Effector memory CD8-positive, alpha-beta T cell (primary cell): ENCODE results near the gene BASP1.

Experiments used
- ATAC-seq: fragments of 150-1000 bp; cut with Tn5 transposase; replicated peaks from 2 replicates; pipeline ENCODE4 v1.10.0; 2021; ENCODE audit warnings: mild to moderate bottlenecking, moderate library complexity
- DNase-seq, 3 experiments: peaks; one replicate each; pipeline ENCODE4 v3.0.0; 2021
- H3K27ac Mint-ChIP-seq, 2 donors: one replicate each; pipeline ENCODE4 v1.8.0; 2022; ENCODE audit warnings: mild to moderate bottlenecking in 2 of 2, mixed read lengths in 2 of 2, moderate library complexity in 2 of 2
- H3K27me3 Mint-ChIP-seq, 2 donors: one replicate each; pipeline ENCODE4 v1.8.0; 2022; ENCODE audit warnings: mixed read lengths in 2 of 2
- H3K36me3 Mint-ChIP-seq: one replicate; pipeline ENCODE4 v1.8.0; 2022; ENCODE audit warnings: mild to moderate bottlenecking, moderate library complexity, mixed read lengths; ENCODE audit not compliant: insufficient read depth
- H3K4me1 Mint-ChIP-seq, 2 donors: one replicate each; pipeline ENCODE4 v1.8.0; 2022; ENCODE audit warnings: low read depth in 2 of 2, mixed read lengths in 2 of 2
- H3K4me3 Mint-ChIP-seq, 2 donors: one replicate each; pipeline ENCODE4 v1.8.0; 2022; ENCODE audit warnings: mild to moderate bottlenecking in 2 of 2, mixed read lengths in 2 of 2, moderate library complexity in 2 of 2
- H3K9me3 Mint-ChIP-seq, 2 donors: one replicate each; pipeline ENCODE4 v1.8.0; 2022; ENCODE audit warnings: mixed read lengths in 2 of 2

Gene BASP1

DNA sequence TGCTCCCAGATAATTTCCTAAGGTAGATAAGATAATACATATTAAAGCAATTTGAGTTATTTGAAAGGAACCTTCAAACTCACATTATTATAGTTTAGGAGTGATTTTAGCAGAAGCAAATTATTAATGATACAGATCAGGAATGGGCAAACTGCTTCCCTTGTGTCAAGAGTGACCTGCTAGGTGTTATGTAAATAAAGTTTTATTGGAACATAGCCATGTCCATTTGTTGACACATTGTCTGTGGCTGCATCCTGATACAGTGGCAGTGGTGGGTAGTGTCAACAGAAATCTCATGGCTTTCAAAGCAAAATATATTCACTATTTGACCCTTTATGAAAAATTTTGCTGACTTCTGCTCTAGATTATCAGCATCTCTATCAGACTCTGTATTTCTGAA, 11.4 kb upstream of the BASP1 start:
- Mint-ChIP-seq H3K4me3 (no peak overlapping the region), H3K4me1 (no peaks in the 10 kb centered on the region), H3K36me3 (no peaks in the 10 kb centered on the region), H3K27ac (no peak overlapping the region), H3K9me3 (peaks cover 4 to 6% of the 10 kb centered on the region in 2 donors), H3K27me3 (no peaks in the 10 kb centered on the region)
- no peak for DNase-seq
- no peak for ATAC-seq

DNA sequence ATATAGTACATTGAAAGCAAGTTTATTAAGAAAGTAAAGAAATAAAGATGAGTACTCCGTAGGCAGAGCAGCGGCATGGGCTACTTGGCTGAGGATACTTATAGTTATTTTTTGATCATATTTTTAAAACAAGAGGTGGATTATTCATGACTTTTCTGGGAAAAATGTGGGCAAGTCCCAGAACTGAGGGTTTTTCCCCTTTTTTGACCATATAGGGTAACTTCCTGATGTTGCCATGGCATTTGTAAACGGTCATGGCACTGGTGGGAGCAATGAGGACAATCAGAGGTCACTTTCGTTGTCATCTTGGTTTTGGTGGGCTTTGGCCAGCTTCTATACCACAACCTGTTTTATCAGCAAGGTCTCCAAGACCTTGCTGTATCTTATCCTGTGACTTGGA, 5.2 kb upstream of the BASP1 start:
- Mint-ChIP-seq H3K4me1 (no peaks in the 10 kb centered on the region), H3K27ac (no peak overlapping the region), H3K27me3 (peaks cover 13 to 16% of the 10 kb centered on the region in 2 donors), H3K36me3 (no peaks in the 10 kb centered on the region), H3K9me3 (peaks cover 2 to 6% of the 10 kb centered on the region in 2 donors), H3K4me3 (no peak overlapping the region)
- ATAC-seq, result no peak
- no peak for DNase-seq

GRCh38 chr5:17212996-17213395, 4.4 kb upstream of the BASP1 start:
- H3K4me3 Mint-ChIP-seq, result no peak overlapping the region
- ATAC-seq (no peak), DNase-seq (no peak)
- H3K36me3 Mint-ChIP-seq, result no peaks in the 10 kb centered on the region
- no peaks in the 10 kb centered on the region for H3K4me1 Mint-ChIP-seq
- peaks cover 2 to 6% of the 10 kb centered on the region in 2 donors for H3K9me3 Mint-ChIP-seq
- H3K27ac Mint-ChIP-seq, result no peak overlapping the region
- peaks cover 13 to 16% of the 10 kb centered on the region in 2 donors for H3K27me3 Mint-ChIP-seq

GRCh38 chr5:17213938-17214337, 3.5 kb upstream of the BASP1 start:
- Mint-ChIP-seq H3K27ac (no peak overlapping the region), H3K9me3 (peaks cover 2 to 4% of the 10 kb centered on the region in 2 donors), H3K36me3 (no peaks in the 10 kb centered on the region), H3K27me3 (peaks cover 19% of the 10 kb centered on the region in 2 donors), H3K4me1 (no peaks in the 10 kb centered on the region), H3K4me3 (no peak overlapping the region)
- ATAC-seq, result no peak
- DNase-seq, result no peak

- Mint-ChIP-seq H3K4me3 (no peak overlapping the region), H3K4me1 (no peaks in the 10 kb centered on the region), H3K27me3 (peaks cover 25 to 28% of the 10 kb centered on the region in 2 donors), H3K9me3 (peaks cover 0 to 4% of the 10 kb centered on the region in 2 donors), H3K27ac (no peak overlapping the region), H3K36me3 (no peaks in the 10 kb centered on the region)
- DNase-seq (no peak), ATAC-seq (no peak)
Measured at GRCh38 chr5:17214893-17215292, 2.5 kb upstream of the BASP1 start.

- H3K27ac Mint-ChIP-seq, result no peak overlapping the region
- DNase-seq (no peak), ATAC-seq (no peak)
- peaks cover 25 to 33% of the 10 kb centered on the region in 2 donors for H3K27me3 Mint-ChIP-seq
- H3K36me3 Mint-ChIP-seq, result no peaks in the 10 kb centered on the region
- no peak overlapping the region for H3K4me3 Mint-ChIP-seq
- no peaks in the 10 kb centered on the region for H3K4me1 Mint-ChIP-seq
- peaks cover 0 to 4% of the 10 kb centered on the region in 2 donors for H3K9me3 Mint-ChIP-seq
Measured at GRCh38 chr5:17215361-17215760, 2.1 kb upstream of the BASP1 start.

DNA sequence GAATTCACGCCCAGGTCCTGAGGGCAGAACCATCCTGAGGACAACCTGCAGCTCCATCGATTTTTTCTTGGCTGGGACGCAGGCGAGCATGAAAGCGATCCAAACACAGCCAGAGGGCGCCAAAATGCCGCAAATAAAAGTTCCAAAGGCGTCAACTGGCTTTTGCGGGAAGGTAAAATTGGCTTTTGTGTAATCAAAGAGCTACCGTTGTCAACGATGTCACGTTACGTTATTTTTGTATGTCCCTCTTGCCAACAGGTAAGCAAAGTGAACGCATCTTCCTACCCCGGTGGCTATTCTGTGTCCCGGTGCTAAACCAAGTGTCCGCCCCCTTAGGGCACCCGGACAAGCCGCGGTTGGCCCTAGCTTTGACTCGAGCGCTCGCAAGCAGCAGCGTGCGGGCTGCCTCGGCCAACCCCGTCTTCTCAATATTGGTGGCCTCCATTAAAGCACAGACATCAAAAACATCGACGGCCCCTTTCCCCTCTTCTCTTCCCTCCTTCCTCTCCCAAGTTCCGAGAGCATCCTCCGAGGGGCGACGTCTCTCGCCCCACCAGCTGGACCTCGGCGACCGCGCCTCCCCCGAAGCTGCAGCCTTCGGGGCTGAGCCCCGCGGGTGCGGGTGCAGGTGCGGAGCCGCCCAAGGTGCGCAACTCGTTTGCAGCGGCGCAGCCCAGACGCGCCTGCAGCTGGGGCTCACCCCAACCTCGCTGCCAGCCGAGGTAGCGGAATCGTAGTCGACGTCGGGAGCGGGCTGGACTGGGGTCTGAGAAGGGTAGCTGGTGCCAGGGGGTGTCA, 1.1 kb upstream of the BASP1 start:
- H3K27me3 Mint-ChIP-seq, result peaks cover 25 to 34% of the 10 kb centered on the region in 2 donors
- ATAC-seq, result peak; percentile 24
- no peak for DNase-seq
- no peaks in the 10 kb centered on the region for H3K4me1 Mint-ChIP-seq
- no peak overlapping the region for H3K27ac Mint-ChIP-seq
- peaks cover 0 to 4% of the 10 kb centered on the region in 2 donors for H3K9me3 Mint-ChIP-seq
- peak overlapping the region in 1 of 2 donors; percentile 48 for H3K4me3 Mint-ChIP-seq
- H3K36me3 Mint-ChIP-seq, result no peaks in the 10 kb centered on the region

GRCh38 chr5:17216974-17217492, 398 bp upstream of the BASP1 start:
- H3K36me3 Mint-ChIP-seq, result no peaks in the 10 kb centered on the region
- ATAC-seq, result no peak
- H3K27ac Mint-ChIP-seq, result no peak overlapping the region
- peak overlapping the region in 1 of 2 donors; percentile 48 for H3K4me3 Mint-ChIP-seq
- H3K27me3 Mint-ChIP-seq, result peaks cover 25 to 34% of the 10 kb centered on the region in 2 donors
- peaks cover 0 to 4% of the 10 kb centered on the region in 2 donors for H3K9me3 Mint-ChIP-seq
- DNase-seq, result no peak
- no peaks in the 10 kb centered on the region for H3K4me1 Mint-ChIP-seq

DNA sequence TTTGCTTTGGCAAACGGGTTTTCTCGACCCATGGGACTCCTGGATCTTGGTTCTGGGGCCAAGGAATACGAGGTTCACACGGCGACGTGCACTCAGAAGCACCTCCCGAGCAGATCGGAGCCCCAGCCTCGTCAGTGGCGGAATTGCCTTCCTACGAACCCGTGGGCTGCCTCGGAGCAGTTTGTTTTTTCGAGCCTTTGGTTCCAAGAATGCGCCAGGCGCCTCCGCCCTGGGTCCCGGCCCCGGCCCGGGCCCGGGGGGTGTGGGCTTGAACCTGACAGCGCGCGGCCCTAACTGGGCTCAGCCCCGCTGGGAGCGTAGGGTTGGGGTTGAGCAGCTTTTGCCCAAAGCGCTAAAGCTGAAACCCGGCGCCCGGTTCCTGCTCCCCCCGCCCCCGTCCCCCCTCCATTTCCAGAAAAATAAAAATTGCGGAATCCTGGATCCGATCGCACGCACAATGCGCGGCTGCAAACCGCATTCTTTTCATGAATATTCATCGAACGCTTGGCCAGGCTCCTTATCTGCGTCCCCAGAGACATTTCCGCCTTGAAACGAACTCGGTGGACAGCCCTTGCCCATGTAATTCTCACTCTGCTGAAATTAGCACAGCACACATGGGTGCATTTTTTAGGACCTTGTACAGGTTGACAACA, 1.0 kb downstream of the BASP1 start:
- Mint-ChIP-seq H3K9me3 (peaks cover 0 to 4% of the 10 kb centered on the region in 2 donors), H3K4me1 (no peaks in the 10 kb centered on the region), H3K27ac (no peak overlapping the region), H3K4me3 (peak overlapping the region in 1 of 2 donors; percentile 57), H3K36me3 (no peaks in the 10 kb centered on the region), H3K27me3 (peaks cover 25 to 34% of the 10 kb centered on the region in 2 donors)
- DNase-seq (no peak), ATAC-seq (no peak)

GRCh38 chr5:17219006-17219422, 1.6 kb downstream of the BASP1 start:
- Mint-ChIP-seq H3K4me1 (no peaks in the 10 kb centered on the region), H3K27ac (no peak overlapping the region), H3K4me3 (peak overlapping the region in 1 of 2 donors; percentile 57), H3K36me3 (no peaks in the 10 kb centered on the region), H3K9me3 (peaks cover 0 to 4% of the 10 kb centered on the region in 2 donors), H3K27me3 (peaks cover 25 to 34% of the 10 kb centered on the region in 2 donors)
- DNase-seq, result no peak
- no peak for ATAC-seq

DNA sequence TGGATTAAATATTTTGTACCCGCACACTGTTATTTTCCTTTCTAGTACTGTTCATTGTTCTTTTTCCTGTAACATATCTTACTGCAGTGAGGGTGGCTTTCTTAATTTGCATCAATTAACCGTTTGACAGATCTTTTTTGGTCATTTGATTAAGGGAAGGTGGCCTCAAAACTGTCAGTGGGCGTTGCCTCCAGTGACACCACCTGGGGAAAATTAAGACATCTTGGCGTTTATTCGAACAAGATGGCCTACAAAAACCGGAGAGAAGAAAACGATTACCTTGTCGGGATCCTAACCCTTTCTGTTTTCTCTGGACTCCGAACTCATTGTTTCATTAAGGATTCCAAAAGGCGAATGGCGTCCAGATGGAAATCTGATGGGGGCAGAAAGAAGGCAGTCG, 2.0 kb downstream of the BASP1 start:
- Mint-ChIP-seq H3K27me3 (peaks cover 25 to 34% of the 10 kb centered on the region in 2 donors), H3K27ac (no peak overlapping the region), H3K9me3 (peaks cover 0 to 4% of the 10 kb centered on the region in 2 donors), H3K4me3 (peak overlapping the region in 1 of 2 donors; percentile 28), H3K36me3 (no peaks in the 10 kb centered on the region), H3K4me1 (no peaks in the 10 kb centered on the region)
- ATAC-seq (no peak), DNase-seq (no peak)

DNA sequence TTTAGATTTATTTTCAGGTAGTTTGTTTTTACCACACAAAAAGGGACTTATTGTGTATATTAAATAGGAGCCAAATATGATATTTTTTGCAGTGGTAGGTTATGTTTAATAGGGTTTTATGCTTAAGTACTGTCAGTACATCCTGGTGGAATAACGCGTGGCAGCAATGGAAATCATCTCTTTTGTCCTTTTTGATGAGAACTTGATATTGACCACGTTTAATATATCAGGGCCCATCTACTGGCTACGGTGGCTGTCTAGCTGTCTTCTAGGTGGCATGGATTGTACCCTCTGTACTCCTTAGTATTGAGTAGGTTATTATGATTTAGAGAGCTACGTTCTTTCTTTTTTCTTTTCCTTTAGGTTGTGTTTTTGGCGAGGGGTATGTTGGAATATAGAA, 2.6 kb downstream of the BASP1 start:
- ATAC-seq (no peak), DNase-seq (no peak)
- no peak overlapping the region for H3K27ac Mint-ChIP-seq
- H3K36me3 Mint-ChIP-seq, result no peaks in the 10 kb centered on the region
- H3K27me3 Mint-ChIP-seq, result peaks cover 24 to 34% of the 10 kb centered on the region in 2 donors
- peaks cover 0 to 4% of the 10 kb centered on the region in 2 donors for H3K9me3 Mint-ChIP-seq
- H3K4me1 Mint-ChIP-seq, result no peaks in the 10 kb centered on the region
- no peak overlapping the region for H3K4me3 Mint-ChIP-seq

- H3K27me3 Mint-ChIP-seq, result peaks cover 20 to 34% of the 10 kb centered on the region in 2 donors
- H3K9me3 Mint-ChIP-seq, result peaks cover 0 to 4% of the 10 kb centered on the region in 2 donors
- no peak for DNase-seq
- H3K36me3 Mint-ChIP-seq, result no peaks in the 10 kb centered on the region
- no peak overlapping the region for H3K4me3 Mint-ChIP-seq
- no peaks in the 10 kb centered on the region for H3K4me1 Mint-ChIP-seq
- no peak for ATAC-seq
- H3K27ac Mint-ChIP-seq, result no peak overlapping the region
Measured at GRCh38 chr5:17220469-17220868, 3.0 kb downstream of the BASP1 start.
